ENCODE measurements around the gene PNPLA3.
"Not testable (repeated sequence)": the region's sequence is repeated elsewhere in the genome, so short reads cannot be mapped to it uniquely, and the experiment has no call there.

PNPLA3 gene

DNA sequence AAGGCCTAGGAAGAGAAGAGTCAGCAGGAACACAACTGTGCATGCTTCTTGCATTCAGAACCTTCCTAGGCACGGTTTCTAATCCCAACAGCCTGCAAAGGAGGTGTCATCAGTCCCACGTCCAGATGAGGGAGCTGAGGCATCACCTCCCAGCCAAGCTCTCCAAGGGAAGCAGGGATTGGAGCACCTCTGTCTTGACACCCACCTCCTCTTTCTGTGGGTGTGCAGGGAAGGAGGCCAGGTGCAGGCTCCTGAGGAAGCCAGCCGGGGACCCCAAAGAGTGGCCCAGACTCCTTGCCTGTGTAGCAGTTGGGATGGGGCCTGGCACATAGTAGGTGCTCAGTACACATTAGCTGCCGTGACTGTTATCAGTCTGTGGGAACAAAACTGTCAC, 33.7 kb upstream of the PNPLA3 start:
- DNase-seq (ENCODE audit: low read depth), result no peak

DNA sequence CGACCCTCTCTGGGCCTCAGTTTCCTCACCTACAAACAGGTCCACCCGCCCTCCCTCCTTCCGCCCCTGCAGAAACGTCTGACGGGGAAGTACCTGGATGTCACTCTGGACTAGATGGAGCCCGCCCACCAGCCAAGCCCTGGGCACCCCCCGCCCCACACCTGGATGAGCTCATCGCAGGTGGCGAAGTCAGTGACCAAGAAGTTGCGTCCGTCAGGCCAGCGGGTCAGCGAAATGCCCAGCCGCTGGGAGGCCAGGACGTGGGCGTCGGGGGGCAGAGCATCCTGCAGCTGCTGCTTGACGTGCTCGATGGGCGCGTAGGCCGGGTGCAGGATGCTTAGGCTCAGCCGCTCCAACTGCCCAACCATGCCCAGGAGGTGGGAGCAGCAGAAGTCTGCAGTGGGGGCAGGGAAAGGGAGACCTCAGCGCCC, 32.7 kb upstream of the PNPLA3 start:
- DNase-seq (ENCODE audit: low read depth), result no peak

DNA sequence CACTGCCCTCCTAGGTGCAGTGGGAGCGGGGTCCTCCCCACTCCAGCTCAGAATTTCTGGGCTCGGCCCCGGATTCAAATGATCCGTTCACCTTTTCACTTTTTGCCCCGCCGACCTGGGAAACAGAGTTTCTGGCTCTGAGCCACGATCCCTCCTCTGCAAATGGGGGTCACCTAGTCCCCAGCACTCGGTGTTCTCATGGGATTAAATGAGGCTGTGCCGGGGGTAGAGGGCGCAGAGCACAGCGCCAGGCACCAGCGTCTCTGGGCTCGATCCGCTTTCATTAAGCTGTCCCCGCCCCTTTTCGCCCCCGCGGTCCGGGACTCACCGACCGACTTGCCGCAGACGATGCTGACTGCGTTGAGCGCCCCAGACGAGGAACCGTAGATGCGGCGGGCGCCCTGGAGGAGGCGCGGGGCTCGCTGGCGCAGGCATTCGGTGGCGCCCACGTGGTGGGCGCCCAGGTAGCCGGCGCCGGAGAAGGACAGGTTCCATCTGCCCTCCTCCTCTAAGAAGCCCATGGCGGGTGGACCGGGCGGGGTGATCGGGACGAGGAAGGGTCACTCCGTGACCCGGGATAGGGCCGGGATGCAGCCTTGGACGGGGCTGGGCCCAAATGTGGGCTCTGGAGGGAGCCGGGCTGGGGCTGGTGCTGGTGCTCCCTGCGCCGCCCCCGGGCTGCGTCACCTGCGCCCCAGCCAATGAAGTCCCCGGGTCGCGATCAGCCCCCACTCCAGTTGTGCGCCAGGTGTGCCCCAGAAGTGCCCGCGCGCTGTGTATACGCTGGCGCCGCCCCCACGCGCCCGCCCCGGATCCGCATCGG, 32.0 kb upstream of the PNPLA3 start, which contains the start of gene PNPLA5:
PNPLA5 (minus strand) TSS at position 654 of the 823 bp plus-strand sequence; CDS start at position 521, 133 bp downstream.
- DNase-seq (ENCODE audit: low read depth), result no peak

DNA sequence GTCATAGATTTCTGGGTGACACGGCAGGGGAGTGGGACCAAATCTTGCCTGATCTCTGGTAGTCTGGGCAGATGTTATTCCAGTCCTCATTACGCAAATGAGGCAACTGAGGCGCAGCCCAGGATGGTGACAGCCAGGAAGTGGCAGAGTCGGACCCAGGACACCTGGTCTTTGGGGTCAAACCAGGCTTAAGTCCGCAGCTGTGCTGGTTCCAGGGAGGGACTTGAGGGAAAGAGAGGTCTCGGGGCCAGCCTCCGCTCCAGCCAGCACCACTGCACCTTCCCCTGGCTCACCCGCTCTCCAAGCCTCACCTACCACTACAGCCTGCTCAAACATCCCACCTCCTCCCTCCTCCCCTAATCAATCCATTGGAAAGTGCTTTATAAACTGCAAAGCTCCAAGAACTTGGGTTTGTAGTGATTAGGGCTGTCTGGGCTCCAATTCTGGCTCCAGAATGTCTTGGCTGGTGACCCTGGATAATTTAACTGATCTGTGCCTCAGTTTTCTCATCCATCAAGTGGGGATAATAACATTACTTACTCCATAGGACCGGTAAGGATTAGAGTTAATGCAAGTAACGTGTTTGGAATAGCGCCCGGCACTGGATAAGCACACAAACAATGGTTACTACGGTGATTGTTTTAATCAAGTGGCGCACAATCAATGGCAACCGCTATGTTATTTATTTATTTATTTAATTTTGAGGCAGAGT, 31.3 kb upstream of the PNPLA3 start:
- no peak for DNase-seq (ENCODE audit: low read depth)

DNA sequence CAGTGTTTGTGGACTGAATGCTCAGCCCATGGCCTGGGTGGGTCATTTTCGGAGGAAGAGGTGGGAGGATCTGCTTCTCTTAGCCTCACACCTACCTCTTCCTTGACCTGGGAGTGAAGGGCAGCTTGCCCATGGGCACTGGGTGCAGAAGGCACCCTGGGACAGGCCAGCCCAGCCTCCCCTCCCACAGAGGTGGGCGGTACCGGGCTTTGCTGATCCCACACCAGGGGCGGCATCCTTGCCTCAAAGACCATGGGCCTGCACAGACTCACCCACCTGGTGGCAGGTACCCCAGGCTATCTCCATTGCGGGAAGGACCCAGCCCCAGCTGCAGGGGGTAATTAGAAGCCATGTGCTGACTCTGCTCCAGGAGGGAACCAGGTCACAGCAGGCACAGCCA, 30.3 kb upstream of the PNPLA3 start:
- DNase-seq (ENCODE audit: low read depth), result no peak

DNA sequence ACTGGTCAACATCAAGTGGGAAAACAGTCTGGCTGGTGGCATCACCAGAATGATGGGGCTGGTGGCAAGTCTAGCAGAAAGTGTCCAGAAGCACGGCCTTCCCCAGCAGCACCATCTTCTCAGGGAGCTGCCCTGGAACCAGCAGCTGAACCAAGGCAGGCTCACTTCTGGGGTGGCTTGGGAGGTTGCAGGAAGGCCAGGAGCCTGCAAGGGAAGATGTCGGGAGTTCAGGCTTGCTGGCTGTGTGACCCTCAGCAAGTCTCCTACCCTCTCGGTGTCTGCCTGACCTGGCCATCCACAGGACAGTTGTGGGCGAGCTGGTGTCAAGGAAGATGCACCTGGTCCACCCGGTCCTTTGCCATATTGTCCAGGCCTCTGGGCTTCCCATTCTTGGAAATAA, 29.5 kb upstream of the PNPLA3 start:
- no peak for DNase-seq (ENCODE audit: low read depth)

DNA sequence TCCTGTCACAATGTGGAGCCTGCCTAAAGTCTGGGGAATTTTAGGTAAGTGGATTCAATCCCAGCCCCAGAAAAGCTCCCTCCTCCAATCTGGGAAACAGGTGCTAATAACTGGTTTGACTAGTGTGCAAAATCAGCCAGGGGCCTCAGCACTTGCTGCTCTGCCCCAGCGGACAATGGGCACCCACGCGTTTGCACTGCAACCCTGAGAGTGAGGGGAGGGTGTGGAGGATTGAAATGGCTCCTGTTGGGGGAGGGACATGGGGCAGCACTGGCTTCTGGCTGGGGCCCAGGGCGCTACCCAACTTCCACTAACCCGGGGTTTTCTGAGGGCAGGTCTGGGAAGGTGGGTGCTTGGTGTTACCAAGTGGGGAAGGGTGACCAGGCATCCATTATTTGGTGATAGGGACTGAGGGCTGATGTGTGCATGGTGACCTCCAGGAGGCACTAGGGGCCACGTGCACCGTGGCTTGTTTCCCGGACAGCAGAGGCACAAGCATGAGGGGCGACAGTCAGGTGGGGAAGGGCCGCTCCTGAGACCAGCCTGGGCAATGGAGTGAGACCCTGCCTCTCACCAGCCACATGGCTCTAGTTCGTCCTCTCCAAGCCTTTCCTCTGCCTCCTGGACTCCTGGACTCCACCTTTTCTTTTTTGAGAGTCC, 27.5 kb upstream of the PNPLA3 start:
- DNase-seq (ENCODE audit: low read depth), result no peak

GRCh38 chr22:43897751-43898261, 25.8 kb upstream of the PNPLA3 start:
- DNase-seq (ENCODE audit: low read depth), result no peak

DNA sequence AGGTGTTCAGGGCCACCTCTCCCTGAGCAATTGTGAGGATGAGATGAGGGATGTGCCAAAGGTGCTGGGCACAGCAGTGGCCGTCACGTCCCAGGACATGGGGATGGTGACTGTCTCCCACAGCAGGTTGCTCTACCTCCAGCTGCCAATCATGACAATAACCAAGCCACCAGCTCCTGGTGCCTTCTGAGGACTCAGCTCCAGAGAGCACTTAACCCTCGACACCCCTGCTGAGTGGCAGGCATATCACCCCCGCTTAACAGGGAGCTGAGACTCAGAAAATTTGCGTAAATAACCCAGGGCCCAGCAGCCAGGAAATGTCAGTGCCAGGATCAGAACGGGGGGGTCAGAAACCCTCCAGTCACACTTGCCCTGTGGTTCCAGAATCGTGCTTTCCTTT, 23.4 kb upstream of the PNPLA3 start:
- no peak for DNase-seq (ENCODE audit: low read depth)

DNA sequence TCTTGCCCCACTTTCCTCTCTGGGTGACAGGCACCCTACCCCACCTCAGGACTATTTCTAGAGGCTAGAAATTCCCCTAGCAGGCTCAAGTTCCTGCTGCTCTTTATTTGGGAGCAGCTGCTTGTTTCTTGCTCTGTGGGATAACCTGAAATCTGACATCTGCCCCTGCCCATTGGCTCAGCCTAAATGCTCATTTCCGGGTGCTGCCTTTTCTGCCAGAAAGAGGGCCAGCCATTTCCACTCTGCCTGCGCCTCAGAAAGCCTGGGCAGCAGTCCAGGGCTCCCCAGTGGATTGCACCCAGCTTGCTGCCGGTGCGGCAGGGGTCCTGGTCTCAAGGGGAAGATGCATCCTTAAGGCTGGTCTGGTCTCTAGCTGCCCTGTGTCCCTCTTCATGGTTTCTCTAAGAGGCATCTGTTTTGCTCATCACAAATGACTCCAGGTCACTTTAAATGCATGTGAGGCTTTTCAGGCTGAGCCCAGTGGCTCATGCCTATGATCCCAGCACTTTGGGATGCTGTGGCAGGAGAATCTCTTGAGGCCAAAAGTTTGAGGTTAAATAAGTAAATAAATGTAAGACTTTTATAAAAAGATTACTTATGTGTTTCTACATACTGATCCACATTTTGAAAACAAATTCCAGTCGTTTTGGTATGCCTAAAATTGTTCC, 21.5 kb upstream of the PNPLA3 start:
- DNase-seq (ENCODE audit: low read depth), result no peak

- DNase-seq (ENCODE audit: low read depth), result not testable (repeated sequence)
These were observed 20.6 kb upstream of the PNPLA3 start for GRCh38 chr22:43903033-43903432.

GRCh38 chr22:43904412-43904811, 19.2 kb upstream of the PNPLA3 start:
- not testable (repeated sequence) for DNase-seq (ENCODE audit: low read depth)

DNA sequence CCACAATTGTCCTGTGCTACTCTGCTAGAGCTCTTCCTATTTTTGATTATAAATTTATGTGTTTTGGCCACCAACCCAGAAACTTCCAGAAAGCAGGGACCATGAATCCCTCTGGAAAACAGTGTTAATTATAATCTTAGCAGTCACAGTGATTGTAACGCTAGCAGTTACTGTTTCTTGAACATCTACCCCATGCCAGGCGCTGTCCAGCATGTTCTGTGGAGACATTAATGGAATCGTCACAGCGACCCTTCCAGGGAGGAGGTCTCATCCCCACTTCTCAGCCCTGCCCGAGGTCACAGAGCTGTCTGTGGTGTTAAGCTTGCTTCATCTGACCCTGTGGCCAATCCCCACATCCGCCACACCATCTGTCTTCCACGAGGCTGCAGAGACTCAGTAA, 17.9 kb upstream of the PNPLA3 start:
- DNase-seq (ENCODE audit: low read depth), result no peak

DNA sequence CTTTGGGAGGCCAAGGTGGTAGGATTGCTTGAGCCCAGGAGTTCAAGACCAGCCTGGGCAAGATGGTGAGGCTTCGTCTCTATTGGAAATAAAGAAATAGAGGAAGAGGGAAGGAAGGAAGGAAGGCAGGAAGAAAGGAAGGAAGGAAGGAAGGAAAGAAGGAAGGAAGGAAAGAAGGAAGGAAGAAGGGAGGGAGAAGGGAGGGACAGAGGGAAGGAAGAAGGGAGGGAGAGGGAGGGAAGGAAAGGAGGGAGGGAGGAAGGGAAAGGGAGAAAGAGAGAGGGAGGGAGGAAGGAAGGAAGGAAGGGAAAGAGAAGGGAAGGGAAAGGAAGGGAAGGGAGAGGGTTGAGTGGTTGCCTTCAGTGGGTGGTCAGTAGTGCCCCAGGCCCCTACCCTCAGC, 13.9 kb upstream of the PNPLA3 start:
- no peak for DNase-seq (ENCODE audit: low read depth)

DNA sequence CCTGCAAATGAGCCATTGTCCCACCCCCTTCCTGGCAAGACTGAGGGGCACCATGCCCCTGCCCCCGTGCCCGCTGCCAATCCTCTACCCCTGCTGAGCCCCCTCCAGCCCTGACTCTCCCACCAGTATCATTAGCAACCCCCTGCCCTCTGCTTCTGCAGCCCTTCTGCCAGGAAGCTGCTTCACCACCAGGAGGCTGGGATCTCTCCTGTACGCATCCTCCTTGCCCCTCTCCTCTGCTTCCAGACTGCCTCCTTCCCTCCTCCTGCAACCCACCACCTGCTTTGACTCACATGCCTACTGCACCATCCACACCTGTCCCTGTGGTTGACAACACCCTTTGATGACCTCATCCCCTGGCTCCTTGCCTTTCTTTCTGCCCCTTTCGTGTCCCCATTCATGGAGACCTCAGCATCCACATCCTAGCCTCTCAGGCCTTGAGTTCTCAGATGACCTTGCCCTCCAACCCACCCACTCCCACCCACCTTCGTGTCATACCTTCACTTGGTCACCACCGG, 13.4 kb upstream of the PNPLA3 start:
- no peak for DNase-seq (ENCODE audit: low read depth)

- no peak for DNase-seq (ENCODE audit: low read depth)
These were observed 12.3 kb upstream of the PNPLA3 start for GRCh38 chr22:43911351-43911750.

DNA sequence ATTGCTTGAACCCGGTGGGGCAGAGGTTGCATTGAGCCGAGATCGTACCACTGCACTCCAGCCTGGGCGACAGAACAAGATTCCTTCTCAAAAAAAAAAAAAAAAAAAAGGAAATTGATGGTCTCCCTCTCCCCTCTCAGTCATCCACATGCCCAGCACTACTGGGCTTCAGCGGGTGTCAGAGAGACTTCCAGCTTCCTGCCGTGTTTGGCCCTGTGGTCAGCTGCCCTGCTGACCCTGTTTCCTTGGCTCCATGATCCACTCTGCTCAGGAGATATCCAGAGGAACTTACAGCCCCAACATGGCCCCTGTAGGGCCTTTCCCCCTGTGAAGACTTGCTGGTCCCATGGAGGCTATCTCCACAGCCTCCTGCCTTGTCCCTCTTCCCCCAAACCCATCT, 6.1 kb upstream of the PNPLA3 start:
- no peak for DNase-seq (ENCODE audit: low read depth)

DNA sequence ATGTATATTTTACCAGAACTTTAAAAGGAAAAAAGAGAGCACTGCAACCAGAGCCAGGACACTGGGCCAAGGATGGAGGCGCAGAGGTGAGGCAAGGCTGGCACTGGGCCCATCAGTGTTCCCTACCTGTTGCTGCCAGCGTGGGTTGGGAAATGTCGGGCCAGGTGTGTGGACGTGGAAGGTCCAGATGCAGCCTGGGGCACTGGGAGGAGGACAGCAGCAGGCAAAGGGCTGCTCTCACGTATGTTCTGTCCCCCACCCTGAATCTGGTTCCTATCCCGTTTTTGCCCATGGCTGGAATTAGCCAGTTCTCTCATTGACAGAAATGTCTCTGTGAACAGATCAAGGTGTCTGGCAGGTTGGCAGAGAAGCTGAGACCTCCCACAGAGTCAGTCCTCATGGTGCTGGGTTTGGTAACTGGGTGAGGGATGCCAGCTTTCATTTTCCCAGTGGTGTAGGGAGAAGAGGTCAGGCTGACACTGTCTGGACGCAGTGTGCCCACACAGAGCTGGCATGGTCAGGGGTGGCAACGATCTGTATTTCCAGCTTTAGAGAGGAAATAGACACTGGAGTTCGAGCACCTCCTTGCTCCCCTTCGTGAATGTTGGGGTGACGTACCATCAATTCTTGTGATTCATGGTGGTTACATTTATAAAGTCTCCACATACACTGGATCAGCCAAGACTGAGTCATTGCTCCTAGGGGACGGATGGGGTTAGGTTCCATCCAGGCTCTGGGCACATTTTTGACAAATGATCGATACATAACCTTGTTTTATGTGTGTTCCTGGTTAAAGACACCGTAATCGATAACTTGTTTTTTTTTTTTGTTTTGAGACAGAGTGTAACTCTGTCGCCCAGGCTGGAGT, 4.3 kb upstream of the PNPLA3 start:
- no peak for DNase-seq (ENCODE audit: low read depth)

DNA sequence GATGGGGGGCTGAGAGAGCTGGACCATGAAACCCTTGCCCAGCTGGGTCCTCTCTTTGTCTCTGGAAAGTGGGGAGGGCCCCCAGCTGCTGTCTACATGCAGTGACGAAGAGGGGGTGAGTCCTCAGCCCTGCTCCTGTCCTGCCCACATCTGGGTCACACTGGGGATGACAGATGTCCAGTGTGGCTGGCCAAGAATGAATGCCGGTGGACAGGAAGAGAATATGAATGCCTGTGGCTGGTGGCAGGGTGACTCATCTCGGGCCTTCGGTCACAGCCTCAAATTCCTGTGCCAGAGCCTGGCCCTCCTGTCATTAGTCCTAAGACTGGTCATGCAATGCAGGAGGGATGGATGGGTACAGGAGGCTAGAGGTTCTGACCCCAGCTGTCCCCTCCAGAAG, 2.2 kb upstream of the PNPLA3 start:
- no peak for DNase-seq (ENCODE audit: low read depth)

DNA sequence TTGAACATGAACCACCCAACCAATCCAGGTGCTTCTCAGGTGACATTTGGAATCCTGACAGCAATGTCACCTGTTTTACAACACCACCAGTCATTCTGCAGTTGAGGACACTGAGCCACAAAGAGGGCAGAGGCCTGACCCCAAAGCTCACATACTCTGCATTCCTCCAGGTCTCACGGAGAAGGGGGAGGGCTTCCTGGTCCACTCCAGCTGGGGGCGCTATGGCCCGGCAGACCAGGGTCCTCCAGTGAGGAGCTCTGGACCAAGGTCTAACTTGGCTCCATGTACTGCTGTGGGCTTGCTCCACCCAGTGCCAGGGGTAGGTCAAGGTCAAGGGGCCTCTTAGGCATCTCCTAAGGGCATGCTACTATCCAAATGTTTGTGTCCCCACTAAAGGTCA, 1.5 kb upstream of the PNPLA3 start:
- no peak for DNase-seq (ENCODE audit: low read depth)

DNA sequence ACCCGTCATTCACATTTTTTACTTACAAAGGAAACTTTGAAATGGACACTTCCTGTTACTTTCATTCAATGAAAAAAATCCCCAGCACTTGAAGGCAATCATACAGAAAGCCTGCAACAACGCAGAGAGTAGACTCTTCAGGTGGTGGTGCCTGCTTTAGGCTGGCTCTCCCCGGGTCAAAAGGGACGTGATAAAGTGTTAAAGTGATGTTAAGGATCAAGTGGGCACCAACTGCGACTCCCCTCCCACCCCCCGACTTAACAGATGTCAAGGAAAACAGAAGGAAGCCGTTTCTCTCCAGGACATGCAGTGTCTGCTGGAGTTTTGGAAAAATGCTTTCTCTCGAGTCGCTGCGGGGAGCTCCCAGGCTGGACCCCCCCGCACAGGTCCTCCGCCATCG, 414 bp upstream of the PNPLA3 start:
- DNase-seq (ENCODE audit: low read depth), result no peak

All from CMK (cell line).